Smooth muscle cell (in vitro differentiated cells): ENCODE data around the gene KIF26B. TPM values are rescaled to one million over a fixed set of nuclear protein-coding genes. Genes with fewer than 3 reads are reported as not detected.

ENCODE experiments used
- DNase-seq: peaks from one replicate; lab custom pipeline; 2025; ENCODE audit not compliant: unreplicated experiment; lab: John Stamatoyannopoulos, UW
- H2AFZ ChIP-seq: fragments of 200-600 bp; sonication (generic); 2 replicates; pipeline ENCODE4 v1.6.0; 2016; ENCODE audit warnings: antibody characterized with exemption, low read depth, mild to moderate bottlenecking
- H3F3A ChIP-seq: fragments of 200-600 bp; sonication (generic); 2 replicates; pipeline ENCODE4 v1.6.0; 2017; ENCODE audit warnings: antibody characterized with exemption, low read depth
- H3K27ac ChIP-seq: fragments of 200-600 bp; sonication (generic); 2 replicates; pipeline ENCODE4 v1.5.1; 2016; ENCODE audit warnings: low read depth, mild to moderate bottlenecking
- H3K27me3 ChIP-seq: fragments of 200-600 bp; sonication (generic); 2 replicates; pipeline ENCODE4 v1.6.1; 2016; ENCODE audit warnings: low read depth, mild to moderate bottlenecking
- H3K36me3 ChIP-seq: fragments of 200-600 bp; sonication (generic); 2 replicates; pipeline ENCODE4 v1.5.1; 2016; ENCODE audit warnings: low read depth
- H3K4me1 ChIP-seq: fragments of 200-600 bp; sonication (generic); 2 replicates; pipeline ENCODE4 v1.5.1; 2016; ENCODE audit warnings: low read depth
- H3K4me2 ChIP-seq: fragments of 200-600 bp; sonication (generic); 2 replicates; pipeline ENCODE4 v1.6.0; 2016; ENCODE audit warnings: mild to moderate bottlenecking
- H3K4me3 ChIP-seq: fragments of 200-600 bp; sonication (generic); 2 replicates; pipeline ENCODE4 v1.5.1; 2016; ENCODE audit warnings: mild to moderate bottlenecking
- H3K79me2 ChIP-seq: fragments of 200-600 bp; sonication (generic); 2 replicates; pipeline ENCODE4 v1.6.0; 2016; ENCODE audit warnings: low read depth, mild to moderate bottlenecking
- H3K9ac ChIP-seq: fragments of 200-600 bp; sonication (generic); 2 replicates; pipeline ENCODE4 v1.6.0; 2016; ENCODE audit warnings: low read depth
- H3K9me3 ChIP-seq: fragments of 200-600 bp; sonication (generic); replicated peaks from 2 replicates; pipeline ENCODE4 v1.5.1; 2016; ENCODE audit warnings: low read depth
- H4K20me1 ChIP-seq: fragments of 200-600 bp; sonication (generic); 2 replicates; pipeline ENCODE4 v1.6.0; 2016; ENCODE audit warnings: low read depth
- WGBS: methylation state at CpG from one replicate; pipeline ENCODE4 v1.1.7; 2016; ENCODE audit warnings: low lambda C conversion rate; 5-methylcytosine and 5-hydroxymethylcytosine counted together
- polyA plus RNA-seq: library from polyadenylated mRNA; unstranded; fragments of >200 nt; fragmentation: Nextera tagmentation; extraction: Ambion mirVana; gene quantifications from 2 replicates; pipeline ENCODE4 v1.2.1, GENCODE V29; 2016
- total RNA-seq: library from RNA; depleted of rRNA; stranded (reverse); fragments of >200 nt; gene quantifications from 2 replicates; pipeline ENCODE4 v1.2.3, GENCODE V29; 2014
- TF ChIP-seq, protein P1 (sequence below): fragments of 200-600 bp; sonication (generic); IDR thresholded peaks from 2 replicates; pipeline ENCODE4 v1.5.1; 2017; ENCODE audit warnings: borderline replicate concordance, mild to moderate bottlenecking, antibody characterized with exemption; ENCODE audit not compliant: insufficient read depth, poor library complexity, severe bottlenecking

KIF26B gene
- total and polyA plus RNA-seq, 2 experiments from 2014 or later, result 24.9 to 43.3 TPM

DNA sequence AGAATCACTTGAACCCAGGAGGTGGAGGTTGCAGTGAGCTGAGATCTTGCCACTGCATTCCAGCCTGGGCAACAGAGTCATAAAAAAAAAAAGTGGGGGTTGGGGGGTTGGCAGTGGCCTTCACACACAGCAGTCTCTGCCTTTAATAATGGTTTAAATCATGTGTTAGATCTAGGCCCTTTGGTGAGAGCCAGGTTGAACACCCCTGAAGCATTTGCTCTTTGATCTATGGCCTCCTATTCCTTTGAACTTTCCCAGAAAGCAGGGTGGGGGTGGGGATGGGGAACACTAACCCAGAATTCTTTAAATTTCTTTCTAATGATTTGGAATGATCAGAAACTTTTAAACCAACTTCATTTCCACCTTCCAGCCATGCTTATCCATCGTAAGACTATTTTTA, 313.0 kb downstream of the KIF26B start:
- no peaks in the 10 kb centered on the region for H3K27me3 ChIP-seq
- no peak overlapping the region for H3K4me3 ChIP-seq
- no peaks in the 10 kb centered on the region for H3F3A ChIP-seq
- no peak overlapping the region for H3K4me2 ChIP-seq
- DNase-seq, result no peak
- 58% methylated on average over 1 of the region's 1 CpG for WGBS
- peaks cover 84% of the 10 kb centered on the region for H4K20me1 ChIP-seq
- no peak overlapping the region for H3K27ac ChIP-seq
- H3K9ac ChIP-seq, result no peak overlapping the region
- no peaks in the 10 kb centered on the region for H3K36me3 ChIP-seq
- peaks cover 12% of the 10 kb centered on the region for H3K79me2 ChIP-seq
- H3K4me1 ChIP-seq, result peaks cover 3% of the 10 kb centered on the region
- H2AFZ ChIP-seq, result no peak overlapping the region
- TF ChIP-seq, protein P1, sequence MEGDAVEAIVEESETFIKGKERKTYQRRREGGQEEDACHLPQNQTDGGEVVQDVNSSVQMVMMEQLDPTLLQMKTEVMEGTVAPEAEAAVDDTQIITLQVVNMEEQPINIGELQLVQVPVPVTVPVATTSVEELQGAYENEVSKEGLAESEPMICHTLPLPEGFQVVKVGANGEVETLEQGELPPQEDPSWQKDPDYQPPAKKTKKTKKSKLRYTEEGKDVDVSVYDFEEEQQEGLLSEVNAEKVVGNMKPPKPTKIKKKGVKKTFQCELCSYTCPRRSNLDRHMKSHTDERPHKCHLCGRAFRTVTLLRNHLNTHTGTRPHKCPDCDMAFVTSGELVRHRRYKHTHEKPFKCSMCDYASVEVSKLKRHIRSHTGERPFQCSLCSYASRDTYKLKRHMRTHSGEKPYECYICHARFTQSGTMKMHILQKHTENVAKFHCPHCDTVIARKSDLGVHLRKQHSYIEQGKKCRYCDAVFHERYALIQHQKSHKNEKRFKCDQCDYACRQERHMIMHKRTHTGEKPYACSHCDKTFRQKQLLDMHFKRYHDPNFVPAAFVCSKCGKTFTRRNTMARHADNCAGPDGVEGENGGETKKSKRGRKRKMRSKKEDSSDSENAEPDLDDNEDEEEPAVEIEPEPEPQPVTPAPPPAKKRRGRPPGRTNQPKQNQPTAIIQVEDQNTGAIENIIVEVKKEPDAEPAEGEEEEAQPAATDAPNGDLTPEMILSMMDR, result no peak
- no peaks in the 10 kb centered on the region for H3K9me3 ChIP-seq

GRCh38 chr1:245469006-245469405, 314.2 kb downstream of the KIF26B start:
- Histone ChIP-seq H3K4me2 (no peak overlapping the region), H3K27me3 (no peaks in the 10 kb centered on the region), H3K9me3 (no peaks in the 10 kb centered on the region), H3K4me3 (no peak overlapping the region), H3K36me3 (no peaks in the 10 kb centered on the region), H2AFZ (no peak overlapping the region), H3K4me1 (peaks cover 3% of the 10 kb centered on the region), H3K9ac (no peak overlapping the region), H3F3A (no peaks in the 10 kb centered on the region), H4K20me1 (peaks cover 79% of the 10 kb centered on the region), H3K79me2 (peaks cover 18% of the 10 kb centered on the region), H3K27ac (no peak overlapping the region)
- 62% methylated on average over 6 of the region's 6 CpGs for WGBS
- no peak for DNase-seq
- TF ChIP-seq, protein P1, result no peak

GRCh38 chr1:245469734-245470133, 314.9 kb downstream of the KIF26B start:
- TF ChIP-seq, protein P1, result no peak
- Histone ChIP-seq H3K79me2 (peaks cover 20% of the 10 kb centered on the region), H3K27ac (no peak overlapping the region), H3K9ac (no peak overlapping the region), H3K36me3 (no peaks in the 10 kb centered on the region), H4K20me1 (peaks cover 77% of the 10 kb centered on the region), H3K9me3 (no peaks in the 10 kb centered on the region), H3K4me2 (no peak overlapping the region), H3K4me1 (peaks cover 3% of the 10 kb centered on the region), H3K27me3 (no peaks in the 10 kb centered on the region), H3F3A (no peaks in the 10 kb centered on the region), H3K4me3 (no peak overlapping the region), H2AFZ (no peak overlapping the region)
- no peak for DNase-seq
- WGBS, result 89% methylated on average over 6 of the region's 6 CpGs

DNA sequence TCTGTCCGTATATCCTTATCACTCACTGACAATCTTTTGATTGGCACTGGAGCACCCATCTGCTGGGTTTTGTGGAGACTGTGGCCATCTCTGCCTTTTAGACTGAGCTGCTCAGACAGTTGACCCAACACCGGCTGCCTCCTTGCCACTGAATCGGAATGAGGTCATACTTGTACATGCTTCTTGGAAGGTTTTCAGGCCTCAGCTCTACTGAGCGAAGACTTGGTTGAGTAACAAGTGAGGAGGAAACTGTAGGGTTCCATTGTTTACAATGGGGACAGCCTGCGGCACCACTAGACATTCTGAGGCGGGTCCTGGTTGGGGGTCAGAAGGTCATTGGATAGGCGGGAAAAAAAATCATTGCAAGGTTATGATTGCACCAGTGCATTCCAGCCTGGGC, 320.3 kb downstream of the KIF26B start:
- TF ChIP-seq, protein P1, result no peak
- peaks cover 4% of the 10 kb centered on the region for H3F3A ChIP-seq
- H3K4me3 ChIP-seq, result no peak overlapping the region
- peak overlapping the region; percentile 12 for H3K4me2 ChIP-seq
- no peak overlapping the region for H3K9ac ChIP-seq
- H3K36me3 ChIP-seq, result no peaks in the 10 kb centered on the region
- H3K27me3 ChIP-seq, result no peaks in the 10 kb centered on the region
- WGBS, result 84% methylated on average over 7 of the region's 7 CpGs
- no peak overlapping the region for H2AFZ ChIP-seq
- H3K9me3 ChIP-seq, result no peaks in the 10 kb centered on the region
- peak overlapping the region; percentile 69 for H3K27ac ChIP-seq
- DNase-seq, result no peak
- H4K20me1 ChIP-seq, result peaks cover 77% of the 10 kb centered on the region
- no peaks in the 10 kb centered on the region for H3K4me1 ChIP-seq
- H3K79me2 ChIP-seq, result peaks cover 38% of the 10 kb centered on the region
